Upper lobe of left lung (tissue), 6 donors: ENCODE measurements around the gene PI4K2A. TPM values are rescaled to one million over a fixed set of nuclear protein-coding genes. Genes with fewer than 3 reads are reported as not detected.

Experiments
- ATAC-seq, 2 donors: fragments of 200-7000 bp; cut with Tn5 transposase; one replicate each; pipeline ENCODE4 v1.9.1; 2022; ENCODE audit warnings: mild to moderate bottlenecking in 2 of 2, moderate library complexity in 2 of 2; ENCODE audit not compliant: low FRiP score in 2 of 2
- DNase-seq, 2 donors: peaks; one replicate each; pipeline ENCODE4 v3.0.0-alpha.2; 2019 to 2020
- H3K27ac ChIP-seq, 4 donors: fragments of 200-600 bp; sonication (generic); one replicate each; pipeline ENCODE4 v1.5.1; 2016 to 2019
- H3K27me3 ChIP-seq, 4 donors: fragments of 200-600 bp; sonication (generic); one replicate each; pipeline ENCODE4 v1.5.1; 2017 to 2019
- H3K36me3 ChIP-seq, 4 donors: fragments of 200-600 bp; sonication (generic); one replicate each; pipeline ENCODE4 v1.5.1; 2016 to 2019
- H3K4me1 ChIP-seq, 4 donors: fragments of 200-600 bp; sonication (generic); one replicate each; pipeline ENCODE4 v1.5.1; 2018 to 2019
- H3K4me3 ChIP-seq, 4 donors: fragments of 200-600 bp; sonication (generic); one replicate each; pipeline ENCODE4 v1.5.1; 2017 to 2019; ENCODE audit warnings: mild to moderate bottlenecking in 2 of 4, moderate library complexity in 1 of 4
- H3K9me3 ChIP-seq, 4 donors: fragments of 200-600 bp; sonication (generic); one replicate each; pipeline ENCODE4 v1.5.1; 2018 to 2019
- CTCF ChIP-seq, 6 experiments: fragments of 450-650 bp in 4 of 6; fragments of 200-600 bp in 2 of 6; sonication (generic) in 2 of 6; IDR thresholded peaks; one replicate each; pipeline ENCODE4 v1.5.1; 2016 to 2019; ENCODE audit warnings: antibody characterized with exemption in 6 of 6
- EP300 ChIP-seq, 4 donors: sonication (generic); formaldehyde crosslinking; IDR thresholded peaks; one replicate each; pipeline ENCODE4 v1.5.1; 2017; ENCODE audit warnings: antibody characterized with exemption in 4 of 4, control low read depth in 2 of 4
- POLR2A ChIP-seq, 4 donors: fragments of 450-650 bp; IDR thresholded peaks; one replicate each; pipeline ENCODE4 v1.5.1; 2016 to 2017; ENCODE audit warnings: antibody characterized with exemption in 4 of 4, mild to moderate bottlenecking in 2 of 4
- POLR2AphosphoS5 ChIP-seq, 2 donors: sonication (generic); formaldehyde crosslinking; IDR thresholded peaks; one replicate each; pipeline ENCODE4 v1.5.1; 2017; ENCODE audit warnings: antibody characterized with exemption in 2 of 2
- WGBS, 2 donors: methylation state at CpG; one replicate each; pipeline ENCODE4 v1.1.5; 2017 to 2018; 5-methylcytosine and 5-hydroxymethylcytosine counted together
- total RNA-seq, 6 donors: library from RNA; depleted of rRNA in 4 of 6; stranded (reverse); fragments of >200 nt in 4 of 6; gene quantifications; one replicate each; pipeline versions ENCODE4 v1.1.0 to v1.2.1, GENCODE V29; 2016 to 2021
- donor health status: DM: no; HTN: no; CAD: no; lungs with moderate emphysema.
- donor health status: DM: no; HTN: yes; CAD: no; lungs with severe emphysema.

Gene PI4K2A
- total RNA-seq, 6 donors from 2014 or later: 22.0 to 34.4 (median 28.6) TPM

- ATAC-seq (no peak), DNase-seq (no peak)
- 46 to 79% methylated on average over 2 of the region's 2 CpGs for WGBS, 2 donors
- no peak for TF ChIP-seq CTCF (IDR thresholded peaks at IDR 0.05)
- no peak for TF ChIP-seq EP300 (IDR thresholded peaks at IDR 0.05)
- no peak for TF ChIP-seq POLR2A (IDR thresholded peaks at IDR 0.05)
- TF ChIP-seq POLR2AphosphoS5 (IDR thresholded peaks at IDR 0.05): no peak
- Histone ChIP-seq H3K4me3 (no peak overlapping the region), H3K4me1 (peaks cover 4 to 15% (median 13%) of the 10 kb centered on the region in 4 donors), H3K36me3 (no peaks in the 10 kb centered on the region), H3K27ac (peak overlapping the region in 1 of 4 donors; percentile 64), H3K9me3 (no peaks in the 10 kb centered on the region), H3K27me3 (no peaks in the 10 kb centered on the region)
Observed at GRCh38 chr10:97597778-97598177, 42.7 kb upstream of the PI4K2A start.

GRCh38 chr10:97598407-97599271, 41.8 kb upstream of the PI4K2A start:
- WGBS, 2 donors: 92% methylated on average over 12 to 19 of the region's 19 CpGs

GRCh38 chr10:97599272-97599619, 41.2 kb upstream of the PI4K2A start:
- DNase-seq: no peak
- Histone ChIP-seq H3K9me3 (no peaks in the 10 kb centered on the region), H3K36me3 (no peaks in the 10 kb centered on the region), H3K4me1 (peaks cover 4 to 15% (median 9%) of the 10 kb centered on the region in 4 donors), H3K27ac (no peak overlapping the region), H3K4me3 (no peak overlapping the region), H3K27me3 (no peaks in the 10 kb centered on the region)
- ATAC-seq: no peak
- WGBS, 2 donors: 90 to 91% methylated on average over 6 of the region's 6 CpGs
- TF ChIP-seq CTCF (IDR thresholded peaks at IDR 0.05) (no peak), EP300 (IDR thresholded peaks at IDR 0.05) (no peak), POLR2A (IDR thresholded peaks at IDR 0.05) (no peak), POLR2AphosphoS5 (IDR thresholded peaks at IDR 0.05) (no peak)

More at GRCh38 chr10:97598407-97599271, 41.8 kb upstream of the PI4K2A start:
- H3K9me3 ChIP-seq: no peaks in the 10 kb centered on the region
- TF ChIP-seq POLR2A (IDR thresholded peaks at IDR 0.05) (no peak), CTCF (IDR thresholded peaks at IDR 0.05) (no peak), EP300 (IDR thresholded peaks at IDR 0.05) (no peak), POLR2AphosphoS5 (IDR thresholded peaks at IDR 0.05) (no peak)
- DNase-seq: peak in 1 of 2 donors; percentile 67
- ATAC-seq: no peak
- H3K36me3 ChIP-seq: no peaks in the 10 kb centered on the region
- H3K4me3 ChIP-seq: no peak overlapping the region
- H3K27me3 ChIP-seq: no peaks in the 10 kb centered on the region
- H3K4me1 ChIP-seq: peaks cover 4 to 15% (median 11%) of the 10 kb centered on the region in 4 donors
- H3K27ac ChIP-seq: no peak overlapping the region

- Histone ChIP-seq H3K4me3 (no peak overlapping the region), H3K9me3 (no peaks in the 10 kb centered on the region), H3K27me3 (no peaks in the 10 kb centered on the region), H3K27ac (no peak overlapping the region), H3K4me1 (peaks cover 4 to 15% (median 9%) of the 10 kb centered on the region in 4 donors), H3K36me3 (no peaks in the 10 kb centered on the region)
- 90 to 95% methylated on average over 1 of the region's 1 CpG for WGBS, 2 donors
- no peak for DNase-seq
- no peak for ATAC-seq
- TF ChIP-seq POLR2AphosphoS5 (IDR thresholded peaks at IDR 0.05): no peak
- no peak for TF ChIP-seq CTCF (IDR thresholded peaks at IDR 0.05)
- TF ChIP-seq POLR2A (IDR thresholded peaks at IDR 0.05): no peak
- no peak for TF ChIP-seq EP300 (IDR thresholded peaks at IDR 0.05)
Observed at GRCh38 chr10:97600616-97601015, 39.9 kb upstream of the PI4K2A start.
